ENCODE measurements around the gene NDUFB1. TPM values are rescaled to one million over a fixed set of nuclear protein-coding genes. Genes with fewer than 3 reads are reported as not detected.

The NDUFB1 gene
- total RNA-seq, result 100 to 1,000 TPM; 145 to 353 (median 290) TPM

DNA sequence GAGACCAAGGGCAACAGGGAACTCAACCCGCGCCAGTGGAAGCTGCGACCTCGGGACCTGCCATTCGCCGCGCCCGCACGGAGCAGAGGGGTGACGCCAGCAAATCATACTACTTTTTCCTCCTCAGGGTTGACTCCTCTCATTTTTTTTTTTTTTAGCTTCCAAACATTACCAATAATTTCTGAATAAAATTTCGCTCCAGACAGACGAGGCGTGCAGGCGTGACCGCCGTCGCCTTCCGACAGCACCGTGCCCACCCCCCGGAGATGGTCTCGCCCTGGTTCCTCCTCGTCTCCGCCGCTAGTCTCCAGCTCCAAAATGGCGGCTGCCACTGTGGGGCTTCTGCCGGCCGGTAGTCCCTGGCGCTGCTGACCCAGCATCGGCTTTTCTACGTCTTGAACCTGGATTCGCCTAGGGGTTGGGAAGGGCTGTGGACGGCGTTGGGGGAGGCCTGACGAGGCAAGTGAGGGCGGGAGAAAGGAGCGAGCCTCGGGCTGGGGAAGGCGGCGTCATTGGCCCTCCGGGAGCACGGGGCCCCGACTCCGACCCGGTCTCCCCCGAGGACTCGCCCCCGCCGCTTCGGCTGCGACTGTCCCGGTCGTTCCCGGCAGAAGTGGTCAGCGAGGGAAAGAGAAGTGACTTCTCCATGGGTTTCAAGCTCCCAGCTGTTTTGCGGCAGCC is at the start of gene NDUFB1, which contains the start of gene CPSF2:
NDUFB1 (minus strand) TSS at position 37 of the 681 bp plus-strand sequence. CDS start 4,069 bp downstream, outside the sequence.
CPSF2 (plus strand) TSS at position 300 of the 681 bp plus-strand sequence. CDS start 9,016 bp downstream, outside the sequence.
- TF ChIP-seq, protein P1, sequence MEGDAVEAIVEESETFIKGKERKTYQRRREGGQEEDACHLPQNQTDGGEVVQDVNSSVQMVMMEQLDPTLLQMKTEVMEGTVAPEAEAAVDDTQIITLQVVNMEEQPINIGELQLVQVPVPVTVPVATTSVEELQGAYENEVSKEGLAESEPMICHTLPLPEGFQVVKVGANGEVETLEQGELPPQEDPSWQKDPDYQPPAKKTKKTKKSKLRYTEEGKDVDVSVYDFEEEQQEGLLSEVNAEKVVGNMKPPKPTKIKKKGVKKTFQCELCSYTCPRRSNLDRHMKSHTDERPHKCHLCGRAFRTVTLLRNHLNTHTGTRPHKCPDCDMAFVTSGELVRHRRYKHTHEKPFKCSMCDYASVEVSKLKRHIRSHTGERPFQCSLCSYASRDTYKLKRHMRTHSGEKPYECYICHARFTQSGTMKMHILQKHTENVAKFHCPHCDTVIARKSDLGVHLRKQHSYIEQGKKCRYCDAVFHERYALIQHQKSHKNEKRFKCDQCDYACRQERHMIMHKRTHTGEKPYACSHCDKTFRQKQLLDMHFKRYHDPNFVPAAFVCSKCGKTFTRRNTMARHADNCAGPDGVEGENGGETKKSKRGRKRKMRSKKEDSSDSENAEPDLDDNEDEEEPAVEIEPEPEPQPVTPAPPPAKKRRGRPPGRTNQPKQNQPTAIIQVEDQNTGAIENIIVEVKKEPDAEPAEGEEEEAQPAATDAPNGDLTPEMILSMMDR (IDR thresholded peaks at IDR 0.05), result no peak
- peak; percentile 92 for ATAC-seq (ENCODE audit: low FRiP score)
- DNase-seq (ENCODE audit: low spot score), result no peak

DNA sequence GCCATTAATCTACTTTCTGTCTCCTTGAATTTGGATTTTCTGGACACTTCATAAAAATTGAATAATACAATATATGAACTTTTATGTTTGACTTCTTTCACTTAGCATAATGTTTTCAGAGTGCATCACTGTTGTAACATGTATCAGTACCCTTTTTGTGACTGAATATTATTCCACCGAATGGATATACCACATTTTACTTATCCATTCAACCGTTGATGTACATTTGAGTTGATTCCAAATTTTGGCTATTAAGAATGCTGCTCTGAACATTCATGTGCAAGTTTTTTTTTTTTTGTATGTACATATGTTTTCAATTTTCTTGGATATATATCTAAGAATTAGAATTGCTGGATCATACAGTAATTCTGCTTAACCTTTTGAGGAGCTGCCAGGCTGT is 43.5 kb upstream of the NDUFB1 start:
- ATAC-seq (ENCODE audit: low FRiP score) (no peak), DNase-seq (ENCODE audit: low spot score) (no peak)
- TF ChIP-seq, protein P1 (IDR thresholded peaks at IDR 0.05), result no peak

DNA sequence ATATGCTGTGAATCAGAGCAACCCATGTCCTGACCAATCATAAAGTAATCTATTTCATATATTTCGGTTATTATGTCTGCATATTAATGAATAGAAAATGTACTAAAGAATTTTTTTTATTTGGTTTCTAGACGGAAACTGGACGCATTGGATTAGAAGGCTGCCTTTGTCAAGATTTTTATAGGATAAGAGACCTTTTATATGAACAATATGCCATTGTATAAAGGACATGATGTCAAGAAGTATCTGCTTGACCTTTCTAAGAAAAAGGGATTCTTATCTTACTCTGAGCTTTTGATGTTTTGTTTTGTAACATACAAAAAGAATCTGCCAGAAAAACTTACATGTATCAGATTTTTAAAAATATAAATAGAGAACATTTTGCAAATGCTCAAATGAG is 40.0 kb upstream of the NDUFB1 start:
- DNase-seq (ENCODE audit: low spot score), result no peak
- ATAC-seq (ENCODE audit: low FRiP score), result no peak
- TF ChIP-seq, protein P1 (IDR thresholded peaks at IDR 0.05), result no peak

DNA sequence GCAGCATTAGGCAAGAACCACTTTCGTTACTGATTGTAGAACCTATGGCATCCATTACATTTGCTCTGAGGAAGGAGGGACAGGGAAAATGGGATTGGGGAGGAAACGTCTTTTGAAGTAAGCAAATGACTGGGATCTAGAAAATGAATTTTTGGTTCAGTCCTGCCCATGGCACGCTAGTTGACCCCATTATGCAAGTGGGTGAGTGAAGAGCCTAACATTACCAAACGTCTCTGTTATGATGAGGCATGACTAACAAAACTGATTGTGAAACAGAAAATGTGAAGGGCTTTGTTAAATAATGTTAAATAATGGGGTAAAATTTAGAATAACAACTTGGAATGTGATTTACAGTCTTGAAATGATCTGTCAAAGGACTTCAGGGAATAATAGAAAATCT is 39.1 kb upstream of the NDUFB1 start:
- no peak for DNase-seq (ENCODE audit: low spot score)
- peak; percentile 94 for ATAC-seq (ENCODE audit: low FRiP score)
- TF ChIP-seq, protein P1 (IDR thresholded peaks at IDR 0.05), result no peak

DNA sequence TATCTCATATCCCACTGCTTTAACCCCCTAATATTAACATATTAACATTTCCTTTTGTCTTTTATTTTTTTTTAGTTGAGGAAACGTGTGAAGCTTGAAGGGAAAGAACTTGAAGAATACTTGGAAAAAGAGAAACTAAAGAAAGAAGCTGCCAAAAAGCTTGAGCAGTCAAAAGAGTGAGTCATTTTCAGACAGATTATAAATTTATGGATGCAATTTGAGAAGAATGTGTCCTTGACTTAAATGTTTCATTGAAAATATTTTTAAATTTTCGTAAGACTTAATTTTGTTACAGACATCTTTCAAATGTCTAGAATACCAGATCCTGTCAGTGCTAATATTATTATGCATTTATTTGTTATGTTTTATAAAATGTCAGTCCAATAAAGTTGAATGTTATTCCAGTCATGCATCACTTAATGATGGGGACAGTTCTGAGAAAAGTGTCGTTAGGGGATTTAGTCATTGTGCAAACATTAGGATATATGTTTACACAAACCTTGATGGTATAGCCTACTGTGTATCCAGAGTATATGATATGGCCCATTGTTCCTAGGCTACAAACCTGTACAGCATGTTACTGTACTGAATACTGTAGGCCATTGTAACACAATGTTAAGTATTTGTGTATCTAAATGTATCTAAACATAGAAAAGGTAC is 32.9 kb upstream of the NDUFB1 start:
- DNase-seq (ENCODE audit: low spot score) (no peak), ATAC-seq (ENCODE audit: low FRiP score) (no peak)
- TF ChIP-seq, protein P1 (IDR thresholded peaks at IDR 0.05), result no peak

DNA sequence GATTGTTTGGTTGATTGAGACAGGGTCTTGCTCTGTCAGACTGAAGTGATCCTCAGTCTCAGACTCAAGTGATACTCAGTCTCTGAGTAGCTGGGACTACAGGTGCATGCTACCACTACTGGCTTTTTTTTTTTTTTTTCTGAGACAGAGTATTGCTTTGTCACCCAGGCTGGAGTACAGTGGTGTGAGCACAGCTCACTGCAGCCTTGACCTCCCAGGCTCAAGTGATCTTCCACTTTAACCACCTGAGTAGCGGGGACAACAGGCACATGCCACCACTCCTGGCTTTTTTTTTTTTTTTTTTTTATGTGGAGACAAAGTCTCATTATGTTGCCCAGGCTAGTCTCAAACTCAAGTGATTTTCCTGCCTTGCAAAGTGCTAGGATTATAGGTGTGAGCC is 32.1 kb upstream of the NDUFB1 start:
- ATAC-seq (ENCODE audit: low FRiP score) (no peak), DNase-seq (ENCODE audit: low spot score) (no peak)
- TF ChIP-seq, protein P1 (IDR thresholded peaks at IDR 0.05), result no peak

DNA sequence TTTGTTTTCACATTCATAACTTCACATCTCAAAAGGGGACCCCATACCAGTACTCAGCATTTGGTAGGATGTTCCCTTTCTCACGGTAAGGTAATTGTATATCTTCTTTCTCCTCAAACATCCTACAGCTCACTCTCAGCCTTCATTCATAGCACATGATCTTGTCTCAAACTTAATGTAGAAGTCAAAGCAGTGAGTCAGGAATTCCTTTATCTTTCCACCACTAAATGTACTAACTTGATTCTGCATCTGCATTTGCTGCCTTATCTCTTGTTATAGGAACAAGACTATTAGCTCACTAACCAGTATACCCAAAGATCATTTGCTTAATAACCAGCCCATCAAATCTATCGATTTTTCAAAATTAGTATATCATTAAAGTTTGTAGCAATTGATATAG is 23.2 kb upstream of the NDUFB1 start:
- DNase-seq (ENCODE audit: low spot score) (no peak), ATAC-seq (ENCODE audit: low FRiP score) (no peak)
- TF ChIP-seq, protein P1 (IDR thresholded peaks at IDR 0.05), result no peak
